GM23338 (cell line): ENCODE data around the gene PLD1. TPM values are rescaled to one million over a fixed set of nuclear protein-coding genes. Genes with fewer than 3 reads are reported as not detected.

Experiments used
- ATAC-seq: fragments of 200-7000 bp; cut with Tn5 transposase; 3 replicates; pipeline ENCODE4 v1.9.1; 2020
- DNase-seq: peaks from one replicate; pipeline ENCODE4 v3.0.0-alpha.2; 2015; ENCODE audit warnings: low spot score
- H2AFZ ChIP-seq: fragments of 200-600 bp; sonication (generic); 2 replicates; pipeline ENCODE4 v1.8.0; 2016; ENCODE audit warnings: antibody characterized with exemption, mild to moderate bottlenecking, moderate library complexity
- H3F3A ChIP-seq: fragments of 200-600 bp; sonication (generic); replicated peaks from 2 replicates; pipeline ENCODE4 v1.8.0; 2017; ENCODE audit warnings: antibody characterized with exemption, mixed run types, low read depth
- H3K27ac ChIP-seq: fragments of 200-600 bp; sonication (generic); 2 replicates; pipeline ENCODE4 v1.6.1; 2016; ENCODE audit warnings: low read depth
- H3K27me3 ChIP-seq: fragments of 200-600 bp; sonication (generic); 2 replicates; pipeline ENCODE4 v1.8.0; 2016; ENCODE audit warnings: mild to moderate bottlenecking, mixed run types, moderate library complexity; ENCODE audit not compliant: insufficient read depth
- H3K36me3 ChIP-seq: fragments of 200-600 bp; sonication (generic); 2 replicates; pipeline ENCODE4 v1.8.0; 2016; ENCODE audit warnings: mild to moderate bottlenecking; ENCODE audit not compliant: insufficient read depth
- H3K4me1 ChIP-seq: fragments of 200-600 bp; sonication (generic); 2 replicates; pipeline ENCODE4 v1.8.0; 2016; ENCODE audit warnings: mild to moderate bottlenecking, moderate library complexity; ENCODE audit not compliant: insufficient read depth
- H3K4me2 ChIP-seq: fragments of 200-600 bp; sonication (generic); 2 replicates; pipeline ENCODE4 v1.7.1; 2017; ENCODE audit warnings: mixed run types
- H3K4me3 ChIP-seq: fragments of 200-600 bp; sonication (generic); 2 replicates; pipeline ENCODE4 v1.6.1; 2016; ENCODE audit warnings: mixed run types
- H3K79me2 ChIP-seq: fragments of 200-600 bp; sonication (generic); replicated peaks from 2 replicates; pipeline ENCODE4 v1.8.0; 2017; ENCODE audit warnings: mild to moderate bottlenecking; ENCODE audit not compliant: insufficient read depth
- H3K9me2 ChIP-seq: fragments of 200-600 bp; sonication (generic); 2 replicates; pipeline ENCODE4 v1.8.0; 2017; ENCODE audit not compliant: insufficient read depth
- H4K20me1 ChIP-seq: fragments of 200-600 bp; sonication (generic); replicated peaks from 2 replicates; pipeline ENCODE4 v1.8.0; 2017; ENCODE audit warnings: mild to moderate bottlenecking; ENCODE audit not compliant: insufficient read depth
- H3K27ac Mint-ChIP-seq: 2 replicates; pipeline ENCODE4 v1.8.0; 2020; ENCODE audit warnings: inconsistent platforms, mild to moderate bottlenecking, moderate library complexity, mixed read lengths
- H3K27me3 Mint-ChIP-seq: 3 replicates; pipeline ENCODE4 v1.8.0; 2022; ENCODE audit warnings: low read depth, mild to moderate bottlenecking, moderate library complexity, mixed read lengths, inconsistent platforms; ENCODE audit not compliant: insufficient read depth, poor library complexity
- H3K36me3 Mint-ChIP-seq: 3 replicates; pipeline ENCODE4 v1.8.0; 2021; ENCODE audit warnings: low read depth, mild to moderate bottlenecking, inconsistent platforms, moderate library complexity, mixed read lengths
- H3K4me1 Mint-ChIP-seq: 3 replicates; pipeline ENCODE4 v1.8.0; 2020; ENCODE audit warnings: mild to moderate bottlenecking, inconsistent platforms, mixed read lengths
- H3K4me3 Mint-ChIP-seq: 3 replicates; pipeline ENCODE4 v1.8.0; 2021; ENCODE audit warnings: moderate library complexity, mild to moderate bottlenecking, inconsistent platforms, mixed read lengths
- H3K9me3 Mint-ChIP-seq: 3 replicates; pipeline ENCODE4 v1.8.0; 2020; ENCODE audit warnings: moderate library complexity, mild to moderate bottlenecking, inconsistent platforms, mixed read lengths
- CREB1 ChIP-seq: fragments of 250-450 bp; sonication (Bioruptor Pico); IDR thresholded peaks from 2 replicates; pipeline ENCODE4 v1.5.0; 2020; ENCODE audit warnings: low read depth, mild to moderate bottlenecking, moderate library complexity
- CTCF ChIP-seq, 2 experiments: fragments of 200-600 bp in 1 of 2; sonication (generic) in 1 of 2; conservative IDR thresholded peaks; 2 replicates each; pipeline versions ENCODE4 v1.5.1 to v1.6.1; 2016 to 2017; ENCODE audit warnings: antibody characterized with exemption in 2 of 2, low read depth in 2 of 2, mild to moderate bottlenecking in 2 of 2, moderate library complexity in 1 of 2
- EZH2 ChIP-seq: fragments of 200-600 bp; sonication (generic); IDR thresholded peaks from one replicate; pipeline ENCODE4 v1.8.0; 2017; ENCODE audit warnings: antibody characterized with exemption, mild to moderate bottlenecking, low read depth; ENCODE audit not compliant: unreplicated experiment
- EZH2phosphoT487 ChIP-seq: fragments of 200-600 bp; sonication (generic); IDR thresholded peaks from one replicate; pipeline ENCODE4 v1.8.1; 2018; ENCODE audit warnings: antibody characterized with exemption; ENCODE audit not compliant: unreplicated experiment
- JUNB ChIP-seq: IDR thresholded peaks from one replicate; pipeline ENCODE4 v1.6.1; 2016; ENCODE audit warnings: antibody characterized with exemption; ENCODE audit not compliant: unreplicated experiment
- NANOG ChIP-seq: IDR thresholded peaks from 2 replicates; pipeline ENCODE4 v1.6.1; 2016; ENCODE audit warnings: antibody characterized with exemption, borderline replicate concordance
- POLR2AphosphoS5 ChIP-seq: IDR thresholded peaks from 2 replicates; pipeline ENCODE4 v1.6.1; 2016; ENCODE audit warnings: antibody characterized with exemption, low read depth
- STAT1 ChIP-seq: IDR thresholded peaks from one replicate; pipeline ENCODE4 v1.6.1; 2016; ENCODE audit warnings: antibody characterized with exemption; ENCODE audit not compliant: unreplicated experiment
- ZNF114 ChIP-seq: fragments of 250-450 bp; sonication (Bioruptor Pico); IDR thresholded peaks from 2 replicates; pipeline ENCODE4 v1.5.0; 2020; ENCODE audit warnings: mild to moderate bottlenecking, moderate library complexity
- ZNF331 ChIP-seq: fragments of 250-450 bp; sonication (Bioruptor Pico); IDR thresholded peaks from 2 replicates; pipeline ENCODE4 v1.5.0; 2020; ENCODE audit warnings: low read depth, mild to moderate bottlenecking, moderate library complexity
- ZNF462 ChIP-seq: fragments of 250-450 bp; sonication (Bioruptor Pico); IDR thresholded peaks from 2 replicates; pipeline ENCODE4 v1.5.0; 2020; ENCODE audit warnings: mild to moderate bottlenecking, moderate library complexity
- polyA plus RNA-seq: library from polyadenylated mRNA; unstranded; fragments of >200 nt; fragmentation: Nextera tagmentation; extraction: Ambion mirVana; gene quantifications from 2 replicates; pipeline ENCODE4 v1.2.1, GENCODE V29; 2016
- total RNA-seq: library from RNA; depleted of rRNA; stranded (reverse); fragments of >200 nt; shearing (Covaris generic); gene quantifications from 2 replicates; pipeline ENCODE4 v1.2.3, GENCODE V29; 2014
- TF ChIP-seq, protein P1 (sequence below): IDR thresholded peaks from one replicate; pipeline ENCODE4 v1.6.1; 2018; ENCODE audit warnings: antibody characterized with exemption; ENCODE audit not compliant: unreplicated experiment

PLD1 gene
- total and polyA plus RNA-seq, 2 experiments from 2014 or later = 1.4 to 2.2 TPM

DNA sequence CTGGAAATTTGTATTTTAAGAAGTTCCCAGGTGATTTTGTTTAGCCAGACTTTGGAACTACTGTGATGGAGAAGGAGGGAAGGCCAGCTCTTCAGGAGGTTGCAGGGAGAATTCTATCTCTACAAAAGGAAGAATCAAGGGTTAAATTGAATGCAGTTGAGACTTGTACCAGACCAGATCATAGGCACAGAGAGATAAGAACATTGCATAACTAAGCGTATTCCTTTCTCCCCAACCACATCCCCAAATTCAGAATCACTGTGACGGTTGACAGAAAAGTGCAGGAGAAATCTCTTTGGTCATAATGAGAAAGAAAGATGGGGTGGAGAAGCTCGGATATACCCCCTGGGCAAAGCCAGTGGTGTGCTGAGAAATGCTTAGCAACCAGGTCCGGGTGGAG, 7.2 kb downstream of the PLD1 start:
- Mint-ChIP-seq H3K36me3 (no peaks in the 10 kb centered on the region), H3K4me3 (no peak overlapping the region), H3K27ac (no peak overlapping the region), H3K27me3 (peaks cover 2% of the 10 kb centered on the region), H3K4me1 (peaks cover 7% of the 10 kb centered on the region), H3K9me3 (no peaks in the 10 kb centered on the region)
- no peak overlapping the region for H3K4me2 ChIP-seq
- no peak for DNase-seq
- H2AFZ ChIP-seq = no peak overlapping the region
- H3K79me2 ChIP-seq = no peaks in the 10 kb centered on the region
- H3K4me3 ChIP-seq = no peak overlapping the region
- H3K27ac ChIP-seq = no peak overlapping the region
- H3F3A ChIP-seq = no peaks in the 10 kb centered on the region
- H3K36me3 ChIP-seq = no peaks in the 10 kb centered on the region
- H3K4me1 ChIP-seq = peaks cover under 1% of the 10 kb centered on the region
- ATAC-seq = no peak
- H3K9me2 ChIP-seq = peaks cover 4% of the 10 kb centered on the region; the same call in 1 of the 2 replicates
- H4K20me1 ChIP-seq = no peaks in the 10 kb centered on the region
- TF ChIP-seq ZNF331 (CRISPR knock-in tag) (no peak), NANOG (no peak), CTCF (conservative IDR thresholded peaks at IDR 0.05; ENCODE audit: low read depth in 2 of 2) (no peak), ZNF114 (CRISPR knock-in tag) (no peak), JUNB (no peak)
- H3K27me3 ChIP-seq = no peaks in the 10 kb centered on the region

DNA sequence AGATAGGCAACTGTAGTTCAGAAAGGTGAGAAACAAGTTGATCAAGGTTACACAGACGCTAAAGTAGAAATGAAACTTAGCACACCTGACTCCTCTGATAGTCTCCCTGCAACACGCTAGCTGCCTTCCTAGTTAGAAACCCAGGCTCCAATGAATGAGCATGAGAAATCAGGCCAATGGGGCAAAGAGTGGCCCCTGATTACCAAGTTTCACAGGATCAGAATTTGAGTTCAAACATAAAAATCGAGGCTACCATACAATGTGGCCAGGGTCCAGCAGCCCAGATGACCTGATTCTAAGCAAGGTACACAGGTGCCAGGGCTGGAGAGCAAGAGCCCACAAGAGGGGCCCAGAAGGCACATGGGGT, 7.7 kb downstream of the PLD1 start:
- H3F3A ChIP-seq = no peaks in the 10 kb centered on the region
- no peak overlapping the region for H3K27ac ChIP-seq
- H2AFZ ChIP-seq = no peak overlapping the region
- no peaks in the 10 kb centered on the region for H4K20me1 ChIP-seq
- H3K27me3 ChIP-seq = no peaks in the 10 kb centered on the region
- no peak for ATAC-seq
- no peak for DNase-seq
- H3K4me2 ChIP-seq = no peak overlapping the region
- peaks cover 11% of the 10 kb centered on the region for H3K4me1 Mint-ChIP-seq
- H3K27ac Mint-ChIP-seq = no peak overlapping the region
- H3K4me3 Mint-ChIP-seq = no peak overlapping the region
- no peaks in the 10 kb centered on the region for H3K9me3 Mint-ChIP-seq
- H3K36me3 ChIP-seq = no peaks in the 10 kb centered on the region
- no peaks in the 10 kb centered on the region for H3K36me3 Mint-ChIP-seq
- peaks cover 2% of the 10 kb centered on the region for H3K27me3 Mint-ChIP-seq
- H3K4me3 ChIP-seq = no peak overlapping the region
- H3K9me2 ChIP-seq = peaks cover 4% of the 10 kb centered on the region; the same call in 1 of the 2 replicates
- no peaks in the 10 kb centered on the region for H3K79me2 ChIP-seq
- H3K4me1 ChIP-seq = peaks cover 5% of the 10 kb centered on the region
- TF ChIP-seq EZH2 = no peak
- TF ChIP-seq JUNB = no peak
- TF ChIP-seq ZNF331 (CRISPR knock-in tag) = no peak
- TF ChIP-seq, protein P1, sequence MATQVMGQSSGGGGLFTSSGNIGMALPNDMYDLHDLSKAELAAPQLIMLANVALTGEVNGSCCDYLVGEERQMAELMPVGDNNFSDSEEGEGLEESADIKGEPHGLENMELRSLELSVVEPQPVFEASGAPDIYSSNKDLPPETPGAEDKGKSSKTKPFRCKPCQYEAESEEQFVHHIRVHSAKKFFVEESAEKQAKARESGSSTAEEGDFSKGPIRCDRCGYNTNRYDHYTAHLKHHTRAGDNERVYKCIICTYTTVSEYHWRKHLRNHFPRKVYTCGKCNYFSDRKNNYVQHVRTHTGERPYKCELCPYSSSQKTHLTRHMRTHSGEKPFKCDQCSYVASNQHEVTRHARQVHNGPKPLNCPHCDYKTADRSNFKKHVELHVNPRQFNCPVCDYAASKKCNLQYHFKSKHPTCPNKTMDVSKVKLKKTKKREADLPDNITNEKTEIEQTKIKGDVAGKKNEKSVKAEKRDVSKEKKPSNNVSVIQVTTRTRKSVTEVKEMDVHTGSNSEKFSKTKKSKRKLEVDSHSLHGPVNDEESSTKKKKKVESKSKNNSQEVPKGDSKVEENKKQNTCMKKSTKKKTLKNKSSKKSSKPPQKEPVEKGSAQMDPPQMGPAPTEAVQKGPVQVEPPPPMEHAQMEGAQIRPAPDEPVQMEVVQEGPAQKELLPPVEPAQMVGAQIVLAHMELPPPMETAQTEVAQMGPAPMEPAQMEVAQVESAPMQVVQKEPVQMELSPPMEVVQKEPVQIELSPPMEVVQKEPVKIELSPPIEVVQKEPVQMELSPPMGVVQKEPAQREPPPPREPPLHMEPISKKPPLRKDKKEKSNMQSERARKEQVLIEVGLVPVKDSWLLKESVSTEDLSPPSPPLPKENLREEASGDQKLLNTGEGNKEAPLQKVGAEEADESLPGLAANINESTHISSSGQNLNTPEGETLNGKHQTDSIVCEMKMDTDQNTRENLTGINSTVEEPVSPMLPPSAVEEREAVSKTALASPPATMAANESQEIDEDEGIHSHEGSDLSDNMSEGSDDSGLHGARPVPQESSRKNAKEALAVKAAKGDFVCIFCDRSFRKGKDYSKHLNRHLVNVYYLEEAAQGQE = no peak
- TF ChIP-seq POLR2AphosphoS5 = no peak
- TF ChIP-seq STAT1 = no peak
- no peak for TF ChIP-seq ZNF462
- no peak for TF ChIP-seq EZH2phosphoT487
- TF ChIP-seq CREB1 (CRISPR knock-in tag) = no peak
